AG08396 (cell line): ENCODE results near the gene ATP2C1.
"Not testable (repeated sequence)": the region's sequence is repeated elsewhere in the genome, so short reads cannot be mapped to it uniquely, and the experiment has no call there.

ENCODE experiments used
- DNase-seq: peaks from one replicate; pipeline ENCODE4 v3.0.0; 2012; ENCODE audit warnings: low spot score, mixed read lengths

Gene ATP2C1

GRCh38 chr3:130981469-130981868 is 87.6 kb downstream of the ATP2C1 start:
- no peak for DNase-seq

- DNase-seq: no peak
Measured at GRCh38 chr3:130990282-130990681, 96.4 kb downstream of the ATP2C1 start.

GRCh38 chr3:130991126-130991525 is 97.2 kb downstream of the ATP2C1 start:
- DNase-seq: no peak

- no peak for DNase-seq
Measured at GRCh38 chr3:130992344-130992743, 98.5 kb downstream of the ATP2C1 start.

- no peak for DNase-seq
Measured at GRCh38 chr3:130997289-130997688, 103.4 kb downstream of the ATP2C1 start.

GRCh38 chr3:131001071-131001470 is 107.2 kb downstream of the ATP2C1 start:
- DNase-seq: no peak

- DNase-seq: no peak
Measured at GRCh38 chr3:131004603-131005002, 110.7 kb downstream of the ATP2C1 start.

- DNase-seq: no peak
Measured at GRCh38 chr3:131007256-131007655, 113.4 kb downstream of the ATP2C1 start.

- no peak for DNase-seq
Measured at GRCh38 chr3:131007782-131008181, 113.9 kb downstream of the ATP2C1 start.

GRCh38 chr3:131008326-131008725 is 114.4 kb downstream of the ATP2C1 start:
- no peak for DNase-seq

- no peak for DNase-seq
Measured at GRCh38 chr3:131009698-131010097, 115.8 kb downstream of the ATP2C1 start.

GRCh38 chr3:131018970-131019369 is 125.1 kb downstream of the ATP2C1 start:
- no peak for DNase-seq

- no peak for DNase-seq
Measured at GRCh38 chr3:131020122-131020693, 126.3 kb downstream of the ATP2C1 start.

- DNase-seq: no peak
Measured at GRCh38 chr3:131025539-131025938, 131.7 kb downstream of the ATP2C1 start.

GRCh38 chr3:131026321-131027151 is 132.7 kb downstream of the ATP2C1 start, which contains the start of the genes ASTE1 and NEK11:
TSS of gene ASTE1 (minus strand) at chr3:131026825. CDS start at chr3:131025306, 1,519 bp downstream.
TSS of gene NEK11 (plus strand) at chr3:131026877. CDS start at chr3:131029709, 2,832 bp downstream.
- peak; percentile 91 for DNase-seq

- no peak for DNase-seq
Measured at GRCh38 chr3:131028844-131029243, 135.0 kb downstream of the ATP2C1 start.

GRCh38 chr3:131031660-131032059 is 137.8 kb downstream of the ATP2C1 start:
- DNase-seq: no peak

GRCh38 chr3:131033480-131034080 is 139.7 kb downstream of the ATP2C1 start:
- no peak for DNase-seq

GRCh38 chr3:131036200-131036816 is 142.4 kb downstream of the ATP2C1 start:
- peak; percentile 50 for DNase-seq

GRCh38 chr3:131036986-131037385 is 143.1 kb downstream of the ATP2C1 start:
- DNase-seq: no peak

GRCh38 chr3:131038326-131038725 is 144.4 kb downstream of the ATP2C1 start:
- DNase-seq: no peak

GRCh38 chr3:131042271-131042985 is 148.5 kb downstream of the ATP2C1 start:
- DNase-seq: not testable (repeated sequence)
